ENCODE data around the gene LMNB1.
"Not testable (repeated sequence)": the region's sequence is repeated elsewhere in the genome, so short reads cannot be mapped to it uniquely, and the experiment has no call there.

LMNB1 gene

GRCh38 chr5:126848253-126848652 is 71.3 kb downstream of the LMNB1 start:
- no peak overlapping the region for H3K27ac ChIP-seq
- TF ChIP-seq CTCF (conservative IDR thresholded peaks at IDR 0.05) = no peak

- no peak overlapping the region for H3K27ac ChIP-seq
- no peak for TF ChIP-seq ZFX (IDR thresholded peaks at IDR 0.05)
- TF ChIP-seq CTCF (conservative IDR thresholded peaks at IDR 0.05) = no peak
Measured at GRCh38 chr5:126849101-126849678, 72.3 kb downstream of the LMNB1 start.

- H3K27ac ChIP-seq = no peak overlapping the region
Measured at GRCh38 chr5:126851501-126852011, 74.6 kb downstream of the LMNB1 start.

GRCh38 chr5:126852091-126852571 is 75.2 kb downstream of the LMNB1 start:
- TF ChIP-seq CTCF (conservative IDR thresholded peaks at IDR 0.05) = no peak
- no peak for TF ChIP-seq ZFX (IDR thresholded peaks at IDR 0.05)

More at GRCh38 chr5:126851501-126852011, 74.6 kb downstream of the LMNB1 start:
- no peak for TF ChIP-seq ZFX (IDR thresholded peaks at IDR 0.05)
- no peak for TF ChIP-seq CTCF (conservative IDR thresholded peaks at IDR 0.05)

GRCh38 chr5:126852841-126853271 is 75.9 kb downstream of the LMNB1 start:
- no peak overlapping the region for H3K27ac ChIP-seq
- TF ChIP-seq CTCF (conservative IDR thresholded peaks at IDR 0.05) (no peak), ZFX (IDR thresholded peaks at IDR 0.05) (no peak)

More at GRCh38 chr5:126852091-126852571, 75.2 kb downstream of the LMNB1 start:
- H3K27ac ChIP-seq = no peak overlapping the region

GRCh38 chr5:126853541-126854307 is 76.8 kb downstream of the LMNB1 start:
- H3K27ac ChIP-seq = not testable (repeated sequence)

- no peak overlapping the region for H3K27ac ChIP-seq
- TF ChIP-seq ZFX (IDR thresholded peaks at IDR 0.05) (no peak), CTCF (conservative IDR thresholded peaks at IDR 0.05) (no peak)
Measured at GRCh38 chr5:126854526-126855110, 77.7 kb downstream of the LMNB1 start.
